Ishikawa (cell line): ENCODE data around the gene DPP4.

Experiments
- CEBPB ChIP-seq: IDR thresholded peaks from 2 replicates; pipeline ENCODE4 v1.6.1; 2012
- CREB1 ChIP-seq: IDR thresholded peaks from 2 replicates; pipeline ENCODE4 v1.6.1; 2012; ENCODE audit warnings: low read depth
- EGR1 ChIP-seq: IDR thresholded peaks from 2 replicates; pipeline ENCODE4 v1.6.1; 2012
- EP300 ChIP-seq: IDR thresholded peaks from 2 replicates; pipeline ENCODE4 v1.6.1; 2012; ENCODE audit warnings: borderline replicate concordance
- FOXM1 ChIP-seq: IDR thresholded peaks from 2 replicates; pipeline ENCODE4 v1.6.1; 2012; ENCODE audit warnings: low read depth, borderline replicate concordance
- NFIC ChIP-seq: IDR thresholded peaks from 2 replicates; pipeline ENCODE4 v1.6.1; 2012
- RAD21 ChIP-seq: IDR thresholded peaks from 2 replicates; pipeline ENCODE4 v1.6.1; 2012; ENCODE audit warnings: low read depth
- TAF1 ChIP-seq: IDR thresholded peaks from 2 replicates; pipeline ENCODE4 v1.6.1; 2012; ENCODE audit warnings: low read depth, mild to moderate bottlenecking
- TCF12 ChIP-seq: IDR thresholded peaks from 2 replicates; pipeline ENCODE4 v1.6.1; 2012; ENCODE audit warnings: low read depth
- TEAD4 ChIP-seq: IDR thresholded peaks from 2 replicates; pipeline ENCODE4 v1.6.1; 2012
- YY1 ChIP-seq: IDR thresholded peaks from 2 replicates; pipeline ENCODE4 v1.6.1; 2012; ENCODE audit warnings: low read depth
- ZBTB7A ChIP-seq: IDR thresholded peaks from 2 replicates; pipeline ENCODE4 v1.6.1; 2012; ENCODE audit warnings: low read depth
- TF ChIP-seq, protein P1 (sequence below): IDR thresholded peaks from 2 replicates; pipeline ENCODE4 v1.6.1; 2012
- TF ChIP-seq, protein P2 (sequence below): IDR thresholded peaks from 2 replicates; pipeline ENCODE4 v1.6.1; 2012
- TF ChIP-seq, protein P3 (sequence below): IDR thresholded peaks from 2 replicates; pipeline ENCODE4 v1.6.1; 2012; ENCODE audit warnings: low read depth, mild to moderate bottlenecking

DPP4 gene

DNA sequence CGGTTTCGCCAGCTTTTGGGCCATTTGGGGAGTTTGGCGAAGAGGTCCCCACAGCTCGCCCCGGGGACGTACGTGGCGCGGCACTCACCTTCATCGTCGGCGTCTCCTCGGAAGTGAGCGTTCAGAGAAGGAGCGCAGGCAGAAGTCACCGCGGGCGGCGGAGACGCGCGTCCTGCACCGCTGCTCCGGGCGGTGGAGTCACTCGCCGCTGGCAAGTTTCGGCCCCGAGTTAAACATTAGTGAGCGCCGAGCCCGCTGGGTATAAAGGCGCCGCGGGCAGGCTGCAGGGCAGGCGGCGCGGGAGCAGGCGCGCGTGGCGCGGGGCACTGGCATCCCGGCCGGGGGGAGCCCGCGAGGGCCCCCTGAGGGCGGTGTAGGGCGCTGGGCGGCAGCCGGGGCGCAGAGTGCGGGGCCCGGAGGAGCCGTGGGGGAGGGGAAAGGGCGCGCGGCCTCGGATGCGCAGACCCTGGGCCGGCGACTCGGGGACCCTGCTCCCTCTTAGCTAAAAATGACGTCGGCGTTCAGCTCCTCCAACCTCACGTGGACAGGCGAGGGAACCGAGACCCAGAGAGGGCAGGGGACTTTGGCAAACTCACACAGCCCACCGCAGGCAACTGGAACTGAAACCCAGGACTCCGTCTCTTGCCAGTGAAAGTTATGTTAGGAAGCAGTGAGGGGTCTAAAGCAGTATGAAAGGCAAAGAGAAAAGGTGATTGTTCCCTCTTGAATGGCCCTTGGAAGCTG lies at the start of gene DPP4:
Gene DPP4, minus strand, starts transcription at position 328 of the 744 bp plus-strand sequence. Its CDS starts 234 bp downstream, at position 94.
- TF ChIP-seq, protein P1, sequence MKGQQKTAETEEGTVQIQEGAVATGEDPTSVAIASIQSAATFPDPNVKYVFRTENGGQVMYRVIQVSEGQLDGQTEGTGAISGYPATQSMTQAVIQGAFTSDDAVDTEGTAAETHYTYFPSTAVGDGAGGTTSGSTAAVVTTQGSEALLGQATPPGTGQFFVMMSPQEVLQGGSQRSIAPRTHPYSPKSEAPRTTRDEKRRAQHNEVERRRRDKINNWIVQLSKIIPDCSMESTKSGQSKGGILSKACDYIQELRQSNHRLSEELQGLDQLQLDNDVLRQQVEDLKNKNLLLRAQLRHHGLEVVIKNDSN, result no peak
- TF ChIP-seq YY1, result no peak
- TF ChIP-seq FOXM1, result no peak
- TF ChIP-seq RAD21, result no peak
- no peak for TF ChIP-seq CEBPB
- no peak for TF ChIP-seq EGR1
- TF ChIP-seq, protein P2, sequence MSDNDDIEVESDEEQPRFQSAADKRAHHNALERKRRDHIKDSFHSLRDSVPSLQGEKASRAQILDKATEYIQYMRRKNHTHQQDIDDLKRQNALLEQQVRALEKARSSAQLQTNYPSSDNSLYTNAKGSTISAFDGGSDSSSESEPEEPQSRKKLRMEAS, result no peak
- TF ChIP-seq TCF12, result no peak
- no peak for TF ChIP-seq EP300
- no peak for TF ChIP-seq NFIC
- no peak for TF ChIP-seq ZBTB7A
- no peak for TF ChIP-seq TAF1
- no peak for TF ChIP-seq CREB1
- TF ChIP-seq TEAD4, result no peak
- TF ChIP-seq, protein P3, sequence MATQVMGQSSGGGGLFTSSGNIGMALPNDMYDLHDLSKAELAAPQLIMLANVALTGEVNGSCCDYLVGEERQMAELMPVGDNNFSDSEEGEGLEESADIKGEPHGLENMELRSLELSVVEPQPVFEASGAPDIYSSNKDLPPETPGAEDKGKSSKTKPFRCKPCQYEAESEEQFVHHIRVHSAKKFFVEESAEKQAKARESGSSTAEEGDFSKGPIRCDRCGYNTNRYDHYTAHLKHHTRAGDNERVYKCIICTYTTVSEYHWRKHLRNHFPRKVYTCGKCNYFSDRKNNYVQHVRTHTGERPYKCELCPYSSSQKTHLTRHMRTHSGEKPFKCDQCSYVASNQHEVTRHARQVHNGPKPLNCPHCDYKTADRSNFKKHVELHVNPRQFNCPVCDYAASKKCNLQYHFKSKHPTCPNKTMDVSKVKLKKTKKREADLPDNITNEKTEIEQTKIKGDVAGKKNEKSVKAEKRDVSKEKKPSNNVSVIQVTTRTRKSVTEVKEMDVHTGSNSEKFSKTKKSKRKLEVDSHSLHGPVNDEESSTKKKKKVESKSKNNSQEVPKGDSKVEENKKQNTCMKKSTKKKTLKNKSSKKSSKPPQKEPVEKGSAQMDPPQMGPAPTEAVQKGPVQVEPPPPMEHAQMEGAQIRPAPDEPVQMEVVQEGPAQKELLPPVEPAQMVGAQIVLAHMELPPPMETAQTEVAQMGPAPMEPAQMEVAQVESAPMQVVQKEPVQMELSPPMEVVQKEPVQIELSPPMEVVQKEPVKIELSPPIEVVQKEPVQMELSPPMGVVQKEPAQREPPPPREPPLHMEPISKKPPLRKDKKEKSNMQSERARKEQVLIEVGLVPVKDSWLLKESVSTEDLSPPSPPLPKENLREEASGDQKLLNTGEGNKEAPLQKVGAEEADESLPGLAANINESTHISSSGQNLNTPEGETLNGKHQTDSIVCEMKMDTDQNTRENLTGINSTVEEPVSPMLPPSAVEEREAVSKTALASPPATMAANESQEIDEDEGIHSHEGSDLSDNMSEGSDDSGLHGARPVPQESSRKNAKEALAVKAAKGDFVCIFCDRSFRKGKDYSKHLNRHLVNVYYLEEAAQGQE, result no peak

DNA sequence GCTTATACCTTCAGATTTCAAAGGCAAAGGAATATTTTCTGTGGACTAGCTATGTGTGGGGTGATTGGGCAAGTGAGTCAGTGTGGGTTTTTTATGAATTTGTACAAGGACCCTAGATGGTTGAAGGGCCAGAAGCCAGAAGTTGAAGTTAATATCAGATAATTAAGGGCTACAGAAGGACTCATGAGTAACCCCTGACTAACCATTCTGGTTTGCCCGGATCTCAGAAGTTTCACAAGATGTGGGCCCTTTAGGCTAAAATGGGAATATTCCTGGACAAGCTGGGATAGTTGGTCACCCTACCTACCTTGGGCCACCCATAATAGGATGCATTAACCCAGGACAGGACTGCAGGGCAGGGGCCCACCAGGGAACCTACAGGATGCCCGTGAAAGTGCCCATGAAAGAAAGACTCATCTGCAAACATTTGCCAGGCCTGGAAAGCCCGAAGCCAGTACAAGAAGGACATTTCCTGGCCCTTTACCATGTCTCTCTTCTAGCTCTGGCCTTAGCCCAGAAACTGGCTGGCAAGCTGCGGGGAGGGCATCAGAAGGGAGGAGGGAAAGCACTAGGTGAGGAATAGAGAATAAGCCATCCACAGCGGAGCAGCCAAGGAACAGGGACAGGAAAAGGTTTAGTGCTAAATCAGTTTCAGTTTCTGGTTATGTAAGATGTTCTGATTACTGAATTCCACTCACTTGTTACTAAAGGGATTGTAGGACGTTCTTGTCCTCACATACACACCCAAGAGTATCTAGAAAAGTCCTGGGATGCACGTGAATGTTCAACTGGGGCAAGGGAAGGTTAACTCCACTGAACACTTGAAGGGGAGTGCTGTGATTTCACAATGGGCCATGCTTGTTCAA lies 44.4 kb upstream of the DPP4 start:
- TF ChIP-seq RAD21 (no peak), CREB1 (no peak), EGR1 (no peak), ZBTB7A (no peak), FOXM1 (no peak), NFIC (no peak), YY1 (no peak)
- TF ChIP-seq, protein P3, result no peak

DNA sequence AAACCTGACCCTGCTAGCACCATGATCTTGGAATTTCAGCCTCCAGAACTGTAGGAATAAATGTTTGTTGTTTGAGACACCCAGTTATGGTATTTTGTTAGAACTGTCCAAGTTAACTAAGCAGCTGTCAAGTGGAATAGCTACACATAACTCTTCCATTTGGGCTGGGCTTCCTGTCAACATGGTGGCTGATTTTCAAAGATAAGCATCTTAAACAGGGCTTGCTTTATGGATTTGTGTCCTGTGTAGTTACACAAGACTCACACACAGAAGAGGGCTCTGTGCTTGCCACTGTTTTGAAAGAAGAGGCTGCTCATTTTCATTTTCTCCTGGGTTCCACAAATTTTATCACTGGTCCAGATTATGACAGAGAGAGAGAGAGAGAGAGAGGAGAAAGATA lies 42.3 kb upstream of the DPP4 start:
- no peak for TF ChIP-seq EP300
- TF ChIP-seq TCF12, result no peak
- TF ChIP-seq CREB1, result no peak
- TF ChIP-seq ZBTB7A, result no peak
- TF ChIP-seq, protein P3, result no peak

DNA sequence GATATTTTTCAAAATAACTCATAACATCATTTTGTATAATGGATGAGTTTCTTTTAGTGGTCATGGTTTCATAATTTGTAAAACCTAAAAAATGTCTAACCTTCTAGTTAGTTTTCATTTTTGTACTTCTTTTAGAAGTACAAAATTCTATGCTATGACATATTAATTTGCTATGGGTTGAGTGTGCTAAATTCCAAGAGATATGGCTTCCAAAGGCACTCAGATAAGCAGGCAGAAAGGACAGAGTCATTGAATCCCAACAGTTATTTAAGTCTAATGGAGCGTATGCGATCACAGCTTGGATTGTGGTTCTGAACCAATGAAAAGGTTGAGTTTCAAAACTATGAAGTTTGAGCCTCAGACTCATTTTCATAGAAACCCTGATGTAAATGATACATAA lies 41.1 kb upstream of the DPP4 start:
- TF ChIP-seq, protein P1, result no peak
- TF ChIP-seq EGR1, result no peak
